OCI-M2 (cell line): ENCODE measurements around the gene SLC25A15.
"Not testable (repeated sequence)": the region's sequence is repeated elsewhere in the genome, so short reads cannot be mapped to it uniquely, and the experiment has no call there.

Experiments used
- DNase-seq: peaks from one replicate; lab custom pipeline; 2025; ENCODE audit not compliant: unreplicated experiment; lab: John Stamatoyannopoulos, UW

Gene SLC25A15

GRCh38 chr13:40812724-40813445 lies 23.5 kb downstream of the SLC25A15 start:
- no peak for DNase-seq

GRCh38 chr13:40813667-40814454 lies 24.4 kb downstream of the SLC25A15 start:
- no peak for DNase-seq

- DNase-seq, result no peak
Measured at GRCh38 chr13:40814803-40815202, 25.4 kb downstream of the SLC25A15 start.

DNA sequence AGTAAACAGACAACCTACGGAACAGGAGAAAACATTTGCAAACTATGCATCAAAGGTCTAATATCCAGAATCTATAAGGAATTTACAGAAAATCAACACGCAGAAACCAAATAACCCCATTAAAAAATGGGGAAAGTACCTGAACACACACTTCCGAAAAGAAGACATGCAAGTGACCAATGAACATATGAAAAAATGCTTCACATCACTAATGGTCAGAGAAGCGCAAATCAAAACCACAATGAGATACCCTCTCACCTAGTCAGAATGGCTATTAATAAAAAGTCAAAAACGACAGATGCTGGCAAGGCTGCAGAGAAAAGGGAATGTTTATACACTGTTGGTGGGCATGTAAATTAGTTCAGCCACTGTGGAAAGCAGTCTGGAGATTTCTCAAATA lies 29.5 kb downstream of the SLC25A15 start:
- DNase-seq, result no peak

- no peak for DNase-seq
Measured at GRCh38 chr13:40819797-40820315, 30.4 kb downstream of the SLC25A15 start.

- DNase-seq, result not testable (repeated sequence)
Measured at GRCh38 chr13:40839725-40840124, 50.3 kb downstream of the SLC25A15 start.

DNA sequence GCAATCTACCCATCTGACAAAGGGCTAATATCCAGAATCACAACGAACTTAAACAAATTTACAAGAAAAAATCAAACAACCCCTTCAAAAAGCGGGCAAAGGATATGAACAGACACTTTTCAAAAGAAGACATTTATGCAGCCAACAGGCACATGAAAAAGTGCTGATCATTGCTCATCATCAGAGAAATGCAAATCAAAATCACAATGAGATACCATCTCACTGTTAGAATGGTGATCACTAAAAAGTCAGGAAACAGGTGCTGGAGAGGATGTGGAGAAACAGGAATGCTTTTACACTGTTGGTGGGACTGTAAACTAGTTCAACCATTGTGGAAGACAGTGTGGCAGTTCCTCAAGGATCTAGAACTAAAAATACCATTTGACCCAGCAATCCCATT lies 51.5 kb downstream of the SLC25A15 start:
- DNase-seq, result not testable (repeated sequence)
